ENCODE results near the gene MNAT1. TPM values are rescaled to one million over a fixed set of nuclear protein-coding genes. Genes with fewer than 3 reads are reported as not detected.
A peak's percentile ranks its signal among the peaks of the same experiment; 100 is the strongest.

MNAT1 gene
- total and polyA plus RNA-seq, 9 of the 15 experiments (the other 6 are each of a cell fraction or from before 2014, with no cell fraction given): 37.8 to 83.3 (median 60.4) TPM

DNA sequence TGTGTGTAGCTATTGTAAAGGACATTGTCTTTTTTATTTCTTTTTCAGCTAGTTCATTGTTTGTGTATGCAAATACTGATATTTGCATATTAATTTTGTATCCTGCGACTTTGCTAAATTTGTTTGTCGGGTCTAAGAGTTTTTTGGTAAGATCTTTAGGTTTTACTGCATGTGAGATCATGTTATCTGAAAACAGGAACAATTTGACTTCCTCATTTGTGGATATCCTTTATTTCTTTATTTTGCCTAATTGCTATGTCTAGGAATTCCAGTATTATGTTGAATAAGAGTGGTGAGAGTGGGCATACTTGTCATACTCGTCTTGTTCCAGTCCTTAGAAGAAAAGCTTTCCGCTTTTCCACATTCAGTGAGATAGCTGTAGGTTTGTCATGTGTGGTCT, 39.2 kb upstream of the MNAT1 start:
- BruUV-seq (replicated peaks): no TSS peak
- in situ Hi-C loops (cut with MboI): no loop called here

GRCh38 chr14:60700598-60700997, 34.0 kb upstream of the MNAT1 start:
- Histone ChIP-seq H3K4me1 (replicated peaks in 1 of 2; ENCODE audit: control insufficient read depth in 2 of 2, insufficient read depth in 2 of 2, low read length in 2 of 2) (no peaks in the 10 kb centered on the region), H3K27me3 (ENCODE audit: control insufficient read depth in 2 of 2, insufficient read depth in 2 of 2, low read length in 2 of 2) (no peaks in the 10 kb centered on the region), H3K9ac (ENCODE audit: insufficient read depth in 1 of 2, low read depth in 2 of 2, low read length in 2 of 2) (no peak overlapping the region), H3K27ac (ENCODE audit: extremely low read depth, low read depth, low read length) (no peak overlapping the region), H3K9me1 (ENCODE audit: control insufficient read depth, insufficient read depth, low read length) (no peaks in the 10 kb centered on the region), H4K20me1 (replicated peaks; ENCODE audit: control insufficient read depth, insufficient read depth, low read length) (no peaks in the 10 kb centered on the region), H3K79me2 (ENCODE audit: control insufficient read depth, insufficient read depth, low read length) (no peaks in the 10 kb centered on the region), H3K4me3 (no peak overlapping the region), H3K36me3 (ENCODE audit: control insufficient read depth, insufficient read depth, low read length) (no peaks in the 10 kb centered on the region), H3K9me3 (replicated peaks; ENCODE audit: control insufficient read depth, insufficient read depth, low read depth, low read length) (no peaks in the 10 kb centered on the region), H3K4me2 (ENCODE audit: insufficient read depth, low read length) (no peak overlapping the region), H2AFZ (ENCODE audit: low read depth, low read length) (no peak overlapping the region)
- WGBS (ENCODE audit: insufficient coverage, low coverage, missing lambda C conversion rate): 9% methylated on average over 3 of the region's 3 CpGs
- no peak for ATAC-seq
- no peak for DNase-seq (ENCODE audit: extremely low read depth in 1 of 4, low spot score in 3 of 4)
- in situ Hi-C loops (cut with MboI): no loop called here
- CTCF ChIA-PET (ENCODE audit: low intra/inter-chr PET ratio): no interaction called here
- no peak for FAIRE-seq
- intact Hi-C loops (cut with micrococcal nuclease): no loop called here
- no TSS peak for BruUV-seq (replicated peaks)
- POLR2A ChIA-PET: no interaction called here
- TF ChIP-seq RBM39 (optimal IDR thresholded peaks at IDR 0.05; ENCODE audit: low read depth, low read length): no peak
- no peak for TF ChIP-seq ZNF263 (CRISPR knock-in tag; IDR thresholded peaks at IDR 0.05; ENCODE audit: borderline replicate concordance)
- no peak for TF ChIP-seq TAF1 (IDR thresholded peaks at IDR 0.05; ENCODE audit: control insufficient read depth, extremely low read depth, insufficient read depth, low read length, severe bottlenecking)
- TF ChIP-seq ELF1 (tag; IDR thresholded peaks at IDR 0.05): no peak
- TF ChIP-seq, protein P1, sequence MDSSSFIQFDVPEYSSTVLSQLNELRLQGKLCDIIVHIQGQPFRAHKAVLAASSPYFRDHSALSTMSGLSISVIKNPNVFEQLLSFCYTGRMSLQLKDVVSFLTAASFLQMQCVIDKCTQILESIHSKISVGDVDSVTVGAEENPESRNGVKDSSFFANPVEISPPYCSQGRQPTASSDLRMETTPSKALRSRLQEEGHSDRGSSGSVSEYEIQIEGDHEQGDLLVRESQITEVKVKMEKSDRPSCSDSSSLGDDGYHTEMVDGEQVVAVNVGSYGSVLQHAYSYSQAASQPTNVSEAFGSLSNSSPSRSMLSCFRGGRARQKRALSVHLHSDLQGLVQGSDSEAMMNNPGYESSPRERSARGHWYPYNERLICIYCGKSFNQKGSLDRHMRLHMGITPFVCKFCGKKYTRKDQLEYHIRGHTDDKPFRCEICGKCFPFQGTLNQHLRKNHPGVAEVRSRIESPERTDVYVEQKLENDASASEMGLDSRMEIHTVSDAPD (CRISPR knock-in tag; IDR thresholded peaks at IDR 0.05): no peak
- no peak for TF ChIP-seq TARDBP (IDR thresholded peaks at IDR 0.05)

More for the DNA sequence above, 39.2 kb upstream of the MNAT1 start:
- H3K36me3 ChIP-seq (ENCODE audit: control insufficient read depth, insufficient read depth, low read length): no peaks in the 10 kb centered on the region
- intact Hi-C loops (cut with micrococcal nuclease): no loop called here
- DNase-seq (ENCODE audit: extremely low read depth in 1 of 4, low spot score in 3 of 4) (no peak), FAIRE-seq (no peak), ATAC-seq (no peak)
- no peak overlapping the region for H2AFZ ChIP-seq (ENCODE audit: low read depth, low read length)
- no peak overlapping the region for H3K4me2 ChIP-seq (ENCODE audit: insufficient read depth, low read length)
- ChIA-PET CTCF (ENCODE audit: low intra/inter-chr PET ratio) (no interaction called here), POLR2A (no interaction called here)
- H3K79me2 ChIP-seq (ENCODE audit: control insufficient read depth, insufficient read depth, low read length): no peaks in the 10 kb centered on the region
- no peak overlapping the region for H3K9ac ChIP-seq (ENCODE audit: insufficient read depth in 1 of 2, low read depth in 2 of 2, low read length in 2 of 2)
- H3K4me1 ChIP-seq (replicated peaks in 1 of 2; ENCODE audit: control insufficient read depth in 2 of 2, insufficient read depth in 2 of 2, low read length in 2 of 2): no peaks in the 10 kb centered on the region
- H3K27me3 ChIP-seq (ENCODE audit: control insufficient read depth in 2 of 2, insufficient read depth in 2 of 2, low read length in 2 of 2): no peaks in the 10 kb centered on the region
- TF ChIP-seq ELK1 (CRISPR knock-in tag; IDR thresholded peaks at IDR 0.05) (no peak), ZNF274 (IDR thresholded peaks at IDR 0.05; ENCODE audit: borderline replicate concordance, low read depth, low read length) (no peak), SPI1 (IDR thresholded peaks at IDR 0.05; ENCODE audit: borderline replicate concordance, low read depth, low read length) (0 out of 2 replicates have a peak, but pooled peaks have one; percentile 23), HEY1 (CRISPR knock-in tag; IDR thresholded peaks at IDR 0.05; ENCODE audit: borderline replicate concordance) (no peak), SP2 (IDR thresholded peaks at IDR 0.05; ENCODE audit: extremely low read depth, low read depth, low read length, poor library complexity, severe bottlenecking) (no peak), GABPB2 (CRISPR knock-in tag; conservative IDR thresholded peaks at IDR 0.05) (no peak)
- H4K20me1 ChIP-seq (replicated peaks; ENCODE audit: control insufficient read depth, insufficient read depth, low read length): no peaks in the 10 kb centered on the region
- no peaks in the 10 kb centered on the region for H3K9me3 ChIP-seq (replicated peaks; ENCODE audit: control insufficient read depth, insufficient read depth, low read depth, low read length)
- no peak overlapping the region for H3K27ac ChIP-seq (ENCODE audit: extremely low read depth, low read depth, low read length)
- no peak overlapping the region for H3K4me3 ChIP-seq
- no peaks in the 10 kb centered on the region for H3K9me1 ChIP-seq (ENCODE audit: control insufficient read depth, insufficient read depth, low read length)
- 11% methylated on average over 4 of the region's 4 CpGs for WGBS (ENCODE audit: insufficient coverage, low coverage, missing lambda C conversion rate)

All from K562 (cell line).